ENCODE measurements around the gene ACP6.

Gene ACP6

GRCh38 chr1:147630022-147630421 lies 40.3 kb downstream of the ACP6 start:
- no peak overlapping the region for H3K4me3 ChIP-seq (replicated peaks; ENCODE audit: low read depth, low read length)
- no peak for DNase-seq (ENCODE audit: extremely low read depth, low read depth)
- no peak for TF ChIP-seq CTCF (IDR thresholded peaks at IDR 0.05; ENCODE audit: low read depth, low read length, missing control alignments)

DNA sequence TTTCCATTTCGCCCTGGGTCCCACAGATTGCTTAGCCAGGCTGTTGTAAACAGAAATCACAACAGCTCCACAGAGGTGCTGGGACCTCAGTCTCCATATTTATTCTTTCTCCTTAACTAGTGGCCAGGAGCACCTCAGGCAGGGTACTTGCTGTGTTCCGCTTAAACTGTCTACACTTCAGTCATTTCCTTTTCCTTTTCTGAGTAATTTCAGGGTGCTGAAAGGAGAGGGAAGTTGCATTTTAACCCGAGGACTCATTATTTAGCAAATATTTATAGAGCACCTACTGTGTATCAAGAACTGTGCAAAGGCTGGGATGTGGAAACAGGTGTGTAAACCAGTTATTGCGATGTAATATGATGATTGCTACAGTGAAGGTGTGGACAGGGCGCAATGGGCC lies 41.9 kb downstream of the ACP6 start:
- no peak for TF ChIP-seq CTCF (IDR thresholded peaks at IDR 0.05; ENCODE audit: low read depth, low read length, missing control alignments)
- no peak for DNase-seq (ENCODE audit: extremely low read depth, low read depth)

DNA sequence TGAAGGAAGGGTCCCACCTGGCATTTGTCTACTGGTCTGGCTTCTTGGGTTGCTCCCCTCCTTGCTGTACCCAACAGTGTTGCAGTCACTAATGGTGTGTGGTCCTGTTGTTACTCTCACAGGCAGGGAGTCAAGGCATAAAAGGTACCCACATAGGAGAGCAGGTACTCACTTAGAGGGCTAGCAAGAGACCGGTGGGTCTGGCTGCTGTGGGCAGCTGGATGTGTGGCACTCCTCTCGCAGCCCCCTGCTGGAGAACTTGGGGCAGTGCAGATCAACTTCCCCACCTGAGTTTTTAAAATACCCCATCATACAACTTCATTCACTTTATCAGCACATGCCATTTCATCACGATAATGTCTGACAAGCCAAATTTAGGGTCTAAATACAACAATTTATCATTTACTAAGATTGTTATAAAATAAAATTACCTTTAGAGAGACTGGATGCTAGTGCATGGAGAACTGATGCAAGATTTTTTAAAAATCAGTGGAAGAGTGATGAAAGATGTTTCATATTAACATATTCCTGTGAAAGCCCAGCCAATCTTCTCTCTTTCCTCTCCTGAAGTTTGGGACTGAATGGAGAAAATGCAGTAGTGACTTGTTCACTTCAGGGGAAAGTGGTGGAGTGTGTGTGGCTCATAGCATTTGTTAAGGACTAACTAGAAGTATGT lies 42.8 kb downstream of the ACP6 start:
- peak; percentile 92 for TF ChIP-seq CTCF (IDR thresholded peaks at IDR 0.05; ENCODE audit: low read depth, low read length, missing control alignments)
- no peak overlapping the region for H3K4me3 ChIP-seq (replicated peaks; ENCODE audit: low read depth, low read length)
- peak; percentile 6 for DNase-seq (ENCODE audit: extremely low read depth, low read depth)

More for the DNA sequence above, 41.9 kb downstream of the ACP6 start:
- H3K4me3 ChIP-seq (replicated peaks; ENCODE audit: low read depth, low read length) = no peak overlapping the region

DNA sequence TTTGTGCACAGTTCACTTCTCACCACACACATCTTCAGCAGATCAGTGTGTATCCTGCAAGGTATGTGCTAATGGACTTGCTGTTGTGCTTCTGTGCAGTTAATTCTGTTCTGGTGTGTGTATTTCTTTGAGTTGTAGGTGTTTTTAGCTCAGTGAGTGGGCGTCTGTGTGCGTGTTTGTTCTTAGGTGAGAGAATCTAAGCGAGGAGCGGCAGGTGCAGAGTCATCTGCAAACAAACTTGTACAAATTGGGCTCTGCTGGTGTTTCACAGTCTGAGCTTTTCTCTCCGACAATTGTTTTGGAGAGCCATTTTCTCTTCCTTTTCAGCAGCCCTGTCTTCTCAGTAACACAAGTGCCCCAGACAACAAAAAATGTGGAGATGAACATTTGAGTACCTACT lies 43.6 kb downstream of the ACP6 start:
- DNase-seq (ENCODE audit: extremely low read depth, low read depth) = no peak
- TF ChIP-seq CTCF (IDR thresholded peaks at IDR 0.05; ENCODE audit: low read depth, low read length, missing control alignments) = no peak
- H3K4me3 ChIP-seq (replicated peaks; ENCODE audit: low read depth, low read length) = no peak overlapping the region

DNA sequence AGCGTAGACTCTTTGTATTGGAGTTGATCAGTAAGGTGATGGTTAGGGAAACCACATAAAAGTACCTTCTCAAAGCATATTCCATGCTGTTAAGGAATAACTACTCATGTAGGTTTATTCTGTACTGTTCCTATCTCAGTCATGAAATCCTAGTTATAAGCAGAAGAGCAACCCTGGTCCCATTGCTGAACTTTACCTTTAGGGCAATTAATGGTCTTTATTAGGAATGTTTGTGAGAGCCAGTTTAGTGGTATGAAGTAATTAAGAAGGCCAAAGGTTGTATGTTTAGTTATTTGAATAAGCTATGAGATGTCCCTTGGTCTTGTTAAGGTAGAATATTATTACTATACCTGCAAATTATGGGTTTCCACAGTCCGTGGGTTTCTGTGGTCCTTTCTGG lies 44.0 kb downstream of the ACP6 start:
- TF ChIP-seq CTCF (IDR thresholded peaks at IDR 0.05; ENCODE audit: low read depth, low read length, missing control alignments) = no peak
- no peak overlapping the region for H3K4me3 ChIP-seq (replicated peaks; ENCODE audit: low read depth, low read length)
- no peak for DNase-seq (ENCODE audit: extremely low read depth, low read depth)

DNA sequence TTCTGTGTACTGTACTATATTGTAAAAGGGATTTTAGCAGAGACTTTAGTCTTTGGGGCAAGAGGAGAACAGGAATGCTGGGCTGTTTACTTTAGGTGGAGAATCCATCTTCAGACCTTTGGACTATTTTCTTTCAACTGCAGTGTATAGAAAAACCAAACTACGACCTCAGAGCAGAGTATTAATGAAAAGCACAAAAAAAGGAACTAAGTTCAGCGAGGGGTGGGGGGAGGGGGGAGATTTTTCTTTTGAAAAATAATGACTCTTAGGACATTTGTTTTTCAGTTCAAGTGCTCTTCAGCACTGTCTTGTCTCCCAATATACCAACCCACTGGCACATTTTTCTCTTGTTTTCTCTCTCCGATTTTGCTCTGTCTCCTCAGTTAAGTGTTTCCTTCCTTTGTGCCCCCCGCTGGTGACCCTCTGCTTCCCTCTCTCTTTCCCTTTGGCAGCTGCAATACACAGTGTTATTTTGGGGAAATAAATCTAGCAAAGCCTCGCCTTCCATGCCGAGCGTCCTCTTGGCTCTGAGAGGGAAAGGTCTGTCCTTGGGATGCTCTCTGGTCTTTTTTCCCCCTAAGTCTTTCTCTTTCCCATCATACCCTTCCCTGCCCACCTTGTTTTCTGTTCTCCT lies 44.8 kb downstream of the ACP6 start:
- no peak for TF ChIP-seq CTCF (IDR thresholded peaks at IDR 0.05; ENCODE audit: low read depth, low read length, missing control alignments)
- no peak overlapping the region for H3K4me3 ChIP-seq (replicated peaks; ENCODE audit: low read depth, low read length)
- no peak for DNase-seq (ENCODE audit: extremely low read depth, low read depth)

All from HFF-Myc (cell line).